ENCODE results near the gene CAMK2N1. TPM values are rescaled to one million over a fixed set of nuclear protein-coding genes. Genes with fewer than 3 reads are reported as not detected.

The CAMK2N1 gene
- total and polyA plus RNA-seq, 10 of the 15 experiments (the other 5 are each of a cell fraction or from before 2014, with no cell fraction given) = 0.23 TPM; not detected in 9

DNA sequence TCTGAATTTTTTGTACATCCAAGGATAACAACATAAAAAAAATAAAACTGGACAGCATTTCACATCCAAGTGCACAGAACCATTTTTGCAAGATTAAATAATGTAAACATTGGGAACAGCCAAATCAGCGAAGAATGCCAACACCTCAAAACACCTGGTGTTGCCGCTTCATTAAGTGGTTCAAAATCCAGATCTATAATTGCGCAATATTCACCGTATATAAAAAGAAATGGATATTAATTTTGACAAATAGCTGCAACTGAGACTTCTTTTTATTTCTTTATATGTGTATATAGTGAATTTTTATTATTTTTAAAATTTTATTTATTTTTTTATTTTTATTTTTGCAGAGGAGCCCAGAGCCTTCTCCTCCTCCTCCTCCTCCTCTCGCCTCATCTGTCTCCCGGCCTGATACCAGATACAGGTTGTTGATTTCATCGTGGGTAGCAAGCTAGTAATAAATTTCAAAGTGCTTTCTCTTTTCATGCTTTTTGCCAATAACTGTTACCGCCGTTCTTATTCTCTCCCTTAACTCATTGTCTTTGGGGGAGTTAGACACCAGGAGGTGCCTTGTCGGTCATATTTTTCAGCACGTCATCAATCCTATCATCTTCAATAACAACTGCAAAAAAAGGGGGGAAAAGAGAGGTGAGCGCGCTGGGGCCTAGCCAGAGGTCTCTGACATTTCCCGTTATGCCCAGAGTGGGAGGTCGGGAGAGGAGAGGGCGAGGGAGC, 2.7 kb downstream of the CAMK2N1 start:
- no peak for ATAC-seq
- H2AFZ ChIP-seq (ENCODE audit: control insufficient read depth, low read depth, low read length) = no peak overlapping the region
- H3K79me2 ChIP-seq (ENCODE audit: control insufficient read depth, insufficient read depth, low read length) = no peaks in the 10 kb centered on the region
- H3K9ac ChIP-seq (ENCODE audit: control insufficient read depth, insufficient read depth, low read length) = no peak overlapping the region
- no peak overlapping the region for H3K27ac ChIP-seq (ENCODE audit: control insufficient read depth, insufficient read depth)
- BruUV-seq (replicated peaks) = no TSS peak
- no peaks in the 10 kb centered on the region for H3K4me1 ChIP-seq (ENCODE audit: control insufficient read depth, insufficient read depth, low read length)
- CTCF ChIA-PET = interaction anchor here (0.5 kb wide), 1 partner anchor 258 kb away, joined by 3 read pairs; no protein-coding TSS in a partner anchor
- no peak for FAIRE-seq
- no peaks in the 10 kb centered on the region for H3K36me3 ChIP-seq (ENCODE audit: control insufficient read depth in 2 of 2, insufficient read depth in 2 of 2, low read length in 1 of 2)
- TF ChIP-seq SREBF2 (IDR thresholded peaks at IDR 0.05; ENCODE audit: low read length) (no peak), HDGF (IDR thresholded peaks at IDR 0.05) (no peak), ZNF384 (IDR thresholded peaks at IDR 0.05; ENCODE audit: borderline replicate concordance, low read depth, low read length) (no peak), DPF2 (IDR thresholded peaks at IDR 0.05) (no peak), KDM1A (IDR thresholded peaks at IDR 0.05; ENCODE audit: borderline replicate concordance) (no peak), NR2C2 (IDR thresholded peaks at IDR 0.05; ENCODE audit: borderline replicate concordance, control insufficient read depth, insufficient read length, low read depth) (no peak), EGR1 (IDR thresholded peaks at IDR 0.05; ENCODE audit: borderline replicate concordance in 1 of 2, low read depth in 2 of 2, low read length in 2 of 2) (no peak), YBX1 (IDR thresholded peaks at IDR 0.05) (no peak), STAT1 (conservative IDR thresholded peaks at IDR 0.05) (no peak), YY1 (IDR thresholded peaks at IDR 0.05; ENCODE audit: low read depth, low read length) (no peak), BACH1 (IDR thresholded peaks at IDR 0.05; ENCODE audit: borderline replicate concordance) (no peak), CREB1 (IDR thresholded peaks at IDR 0.05; ENCODE audit: low read depth) (no peak), RB1 (IDR thresholded peaks at IDR 0.05; ENCODE audit: borderline replicate concordance) (no peak), ASH2L (IDR thresholded peaks at IDR 0.05; ENCODE audit: borderline replicate concordance, low read depth) (no peak), NR2C1 (IDR thresholded peaks at IDR 0.05) (no peak)
- TF ChIP-seq, protein P1, sequence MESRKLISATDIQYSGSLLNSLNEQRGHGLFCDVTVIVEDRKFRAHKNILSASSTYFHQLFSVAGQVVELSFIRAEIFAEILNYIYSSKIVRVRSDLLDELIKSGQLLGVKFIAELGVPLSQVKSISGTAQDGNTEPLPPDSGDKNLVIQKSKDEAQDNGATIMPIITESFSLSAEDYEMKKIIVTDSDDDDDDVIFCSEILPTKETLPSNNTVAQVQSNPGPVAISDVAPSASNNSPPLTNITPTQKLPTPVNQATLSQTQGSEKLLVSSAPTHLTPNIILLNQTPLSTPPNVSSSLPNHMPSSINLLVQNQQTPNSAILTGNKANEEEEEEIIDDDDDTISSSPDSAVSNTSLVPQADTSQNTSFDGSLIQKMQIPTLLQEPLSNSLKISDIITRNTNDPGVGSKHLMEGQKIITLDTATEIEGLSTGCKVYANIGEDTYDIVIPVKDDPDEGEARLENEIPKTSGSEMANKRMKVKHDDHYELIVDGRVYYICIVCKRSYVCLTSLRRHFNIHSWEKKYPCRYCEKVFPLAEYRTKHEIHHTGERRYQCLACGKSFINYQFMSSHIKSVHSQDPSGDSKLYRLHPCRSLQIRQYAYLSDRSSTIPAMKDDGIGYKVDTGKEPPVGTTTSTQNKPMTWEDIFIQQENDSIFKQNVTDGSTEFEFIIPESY (IDR thresholded peaks at IDR 0.05) = no peak
- TF ChIP-seq, protein P2, sequence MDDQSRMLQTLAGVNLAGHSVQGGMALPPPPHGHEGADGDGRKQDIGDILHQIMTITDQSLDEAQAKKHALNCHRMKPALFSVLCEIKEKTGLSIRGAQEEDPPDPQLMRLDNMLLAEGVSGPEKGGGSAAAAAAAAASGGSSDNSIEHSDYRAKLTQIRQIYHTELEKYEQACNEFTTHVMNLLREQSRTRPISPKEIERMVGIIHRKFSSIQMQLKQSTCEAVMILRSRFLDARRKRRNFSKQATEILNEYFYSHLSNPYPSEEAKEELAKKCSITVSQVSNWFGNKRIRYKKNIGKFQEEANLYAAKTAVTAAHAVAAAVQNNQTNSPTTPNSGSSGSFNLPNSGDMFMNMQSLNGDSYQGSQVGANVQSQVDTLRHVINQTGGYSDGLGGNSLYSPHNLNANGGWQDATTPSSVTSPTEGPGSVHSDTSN (IDR thresholded peaks at IDR 0.05; ENCODE audit: insufficient replicate concordance, low read depth, low read length) = no peak
- H3K4me3 ChIP-seq = no peak overlapping the region
- H3K4me2 ChIP-seq (ENCODE audit: control insufficient read depth, insufficient read depth) = no peak overlapping the region
- RAD21 ChIA-PET (ENCODE audit: unreplicated experiment) = no interaction called here
- SMC1A ChIA-PET (ENCODE audit: uncharacterized antibody, unreplicated experiment) = interaction anchor here (0.7 to 0.9 kb wide), 2 partner anchors 290 to 564 kb away, joined by 3 read pairs; no protein-coding TSS in a partner anchor
- H3K27me3 ChIP-seq (replicated peaks in 1 of 2; ENCODE audit: control insufficient read depth in 2 of 2, insufficient read depth in 2 of 2, low read length in 1 of 2) = peaks cover 10 to 21% of the 10 kb centered on the region in 2 experiments
- intact Hi-C loops (cut with micrococcal nuclease; ENCODE audit: unreplicated experiment) = no loop called here
- POLR2A ChIA-PET = no interaction called here
- no peaks in the 10 kb centered on the region for H4K20me1 ChIP-seq (ENCODE audit: control insufficient read depth, insufficient read depth)
- WGBS (ENCODE audit: insufficient coverage, insufficient replicate concordance, low lambda C conversion rate, missing lambda C conversion rate) = 25% methylated on average over 15 of the region's 16 CpGs
- DNase-seq (ENCODE audit: low read depth, low spot score) = no peak
- no peaks in the 10 kb centered on the region for H3K9me3 ChIP-seq (replicated peaks; ENCODE audit: control insufficient read depth, insufficient read depth, low read length)
- in situ Hi-C loops (cut with MboI) = no loop called here
